GM19240 (cell line): ENCODE data around the gene ATP10A.
"Not testable (repeated sequence)": the region's sequence is repeated elsewhere in the genome, so short reads cannot be mapped to it uniquely, and the experiment has no call there.

ENCODE experiments used
- DNase-seq: peaks from one replicate; pipeline ENCODE4 v3.0.0; 2011; ENCODE audit warnings: low spot score; ENCODE audit not compliant: insufficient read length

ATP10A gene

DNA sequence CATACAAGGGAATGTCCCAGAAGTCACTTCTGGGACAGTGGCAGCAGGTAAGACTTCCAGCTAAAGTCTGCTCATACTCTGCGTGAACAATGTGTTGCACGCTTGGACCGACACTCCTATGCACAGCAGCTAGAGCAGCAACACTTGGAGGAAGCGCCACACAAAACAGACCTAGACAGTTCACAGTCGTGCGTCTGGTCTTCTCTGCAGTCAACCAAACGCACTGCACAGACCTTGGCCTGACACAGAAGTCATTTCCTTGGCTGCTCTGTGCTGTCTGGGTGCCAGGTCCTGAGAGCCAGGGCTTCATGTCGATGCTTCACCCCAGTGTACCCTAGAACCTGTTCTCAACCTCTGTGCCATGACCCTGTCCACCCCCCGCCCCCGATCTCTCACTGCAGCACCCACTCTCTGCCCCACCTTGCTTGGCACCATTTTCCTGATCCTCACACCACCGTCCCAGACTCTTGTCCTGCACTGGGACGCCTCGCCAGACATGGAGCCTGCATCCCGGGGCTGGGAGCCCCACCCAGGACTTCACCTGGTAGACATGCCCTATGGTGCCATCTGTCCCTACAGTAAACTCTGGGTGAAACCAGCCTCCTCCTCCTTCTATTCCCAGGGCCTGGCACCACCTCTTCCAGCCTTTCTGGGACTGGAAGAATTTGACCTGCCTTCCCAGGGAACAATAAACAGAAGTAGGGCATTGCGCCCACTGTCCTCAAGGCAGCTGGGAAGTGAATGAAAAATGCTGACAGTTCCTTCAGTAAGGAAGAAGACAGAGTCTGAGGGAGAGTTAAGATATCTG, 3.1 kb downstream of the ATP10A start:
- DNase-seq, result no peak

DNA sequence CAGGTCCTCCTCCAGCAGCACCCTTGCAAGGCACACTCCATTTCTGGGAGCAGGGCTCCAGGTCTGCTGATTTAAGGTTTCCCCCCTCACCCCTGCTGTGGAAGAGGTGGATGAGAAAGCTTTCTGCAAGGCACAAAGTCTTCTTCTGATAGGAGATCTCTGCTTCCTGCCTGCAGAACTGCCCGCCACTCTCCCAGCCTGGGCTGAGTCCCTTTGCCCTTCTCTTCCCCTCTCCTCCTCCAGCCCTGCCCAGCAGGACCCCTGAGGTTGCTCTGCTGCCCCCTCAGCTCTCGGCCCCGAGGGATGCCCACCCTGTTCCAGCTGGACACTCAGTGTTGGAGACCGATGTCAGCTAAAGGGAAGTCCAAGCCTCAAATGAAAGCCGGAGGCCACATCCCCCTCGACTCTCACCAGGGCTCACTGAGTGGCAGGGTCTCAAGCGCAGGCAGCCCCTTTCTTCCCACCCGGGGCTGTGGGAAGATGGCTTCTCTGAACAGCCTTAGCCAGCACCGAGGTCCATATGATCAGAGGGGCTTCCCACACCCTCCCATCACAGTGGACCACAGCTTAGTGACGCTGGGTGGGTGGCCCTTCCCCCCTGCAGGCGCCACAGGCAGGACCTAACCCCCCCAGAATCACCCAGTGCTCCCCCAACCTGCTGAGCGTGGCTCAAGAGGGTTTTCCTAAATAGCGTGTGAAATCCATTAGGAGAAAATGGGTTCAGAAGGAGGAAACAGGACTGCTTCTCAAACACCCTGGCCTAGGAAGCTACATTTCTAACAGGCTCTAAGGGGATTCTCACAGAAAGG, 4.0 kb downstream of the ATP10A start:
- no peak for DNase-seq

DNA sequence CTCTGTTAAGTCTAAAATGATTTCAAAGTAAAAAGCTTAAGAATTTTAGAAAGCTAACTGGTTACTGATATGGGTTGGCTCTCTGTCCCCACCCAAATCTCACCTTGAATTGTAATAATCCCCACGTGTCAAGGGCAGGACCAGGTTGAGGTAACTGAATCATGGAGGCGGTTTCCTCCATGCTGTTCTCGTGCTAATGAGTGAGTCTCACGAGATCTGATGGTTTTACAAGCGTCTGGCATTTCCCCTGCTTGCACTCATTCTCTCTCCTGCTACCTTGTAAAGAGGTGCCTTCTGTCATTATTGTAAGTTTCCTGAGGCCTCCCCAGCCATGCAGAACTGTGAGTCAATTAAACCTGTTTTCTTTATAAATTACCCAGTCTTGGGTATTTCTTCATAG, 7.1 kb downstream of the ATP10A start:
- DNase-seq, result not testable (repeated sequence)

DNA sequence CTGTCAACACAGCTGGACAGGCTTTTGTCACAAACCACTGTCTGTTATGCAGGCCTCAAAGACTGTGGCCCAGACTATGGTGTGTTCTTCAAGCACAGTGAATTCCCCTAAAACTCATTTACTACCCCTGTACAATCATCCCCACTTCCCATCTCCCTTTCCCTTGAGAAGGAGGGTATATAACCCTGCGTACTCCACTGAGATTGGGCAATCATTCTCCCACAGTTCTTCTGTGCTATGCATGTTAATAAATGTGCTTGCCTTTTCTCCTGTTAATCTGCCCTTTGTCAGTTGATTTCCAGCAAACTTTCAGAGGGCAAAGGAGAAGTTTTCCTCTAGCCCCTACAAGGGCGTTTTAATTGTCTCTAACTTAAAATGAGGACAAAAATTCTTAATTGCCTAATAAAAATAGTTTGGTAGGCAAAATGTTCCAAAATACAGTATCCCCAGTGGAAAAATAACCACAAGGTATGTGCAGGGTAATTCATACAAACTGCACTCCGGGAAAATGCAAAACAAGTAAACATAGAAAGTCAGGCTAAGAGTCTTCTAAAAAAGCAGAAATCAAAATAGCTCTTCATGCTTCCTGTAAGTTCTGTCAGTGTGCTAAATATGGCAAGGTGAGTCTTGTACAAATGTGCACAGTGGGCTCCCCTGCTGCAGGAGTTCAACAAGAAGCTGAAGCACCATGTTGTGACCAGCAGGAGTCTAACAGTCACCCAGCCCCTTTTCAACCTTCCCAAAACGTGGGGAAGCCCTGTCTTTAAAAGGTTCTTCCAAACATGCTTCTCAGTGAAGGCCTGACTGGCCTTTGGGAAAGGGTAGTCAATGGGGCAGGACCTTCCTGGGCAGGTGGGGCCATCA, 10.2 kb downstream of the ATP10A start:
- no peak for DNase-seq

DNA sequence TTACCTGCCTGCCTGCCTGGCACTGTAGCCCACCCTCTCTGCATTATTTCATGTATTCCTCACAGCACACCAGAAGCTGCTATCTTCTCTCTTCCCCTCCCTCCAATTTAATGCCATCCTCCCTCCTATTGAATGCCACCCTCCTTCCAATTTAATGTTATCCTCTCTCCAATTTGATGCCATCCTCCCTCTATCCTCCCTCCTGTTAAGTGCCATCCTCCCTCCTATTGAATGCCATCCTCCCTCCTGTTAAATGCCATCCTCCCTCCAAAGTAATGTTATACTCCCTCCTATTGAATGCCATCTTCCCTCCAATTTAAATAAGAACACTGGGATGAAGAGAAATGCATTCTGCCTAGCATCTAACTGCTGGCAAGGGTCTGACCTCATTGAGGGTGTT, 11.1 kb downstream of the ATP10A start:
- no peak for DNase-seq

DNA sequence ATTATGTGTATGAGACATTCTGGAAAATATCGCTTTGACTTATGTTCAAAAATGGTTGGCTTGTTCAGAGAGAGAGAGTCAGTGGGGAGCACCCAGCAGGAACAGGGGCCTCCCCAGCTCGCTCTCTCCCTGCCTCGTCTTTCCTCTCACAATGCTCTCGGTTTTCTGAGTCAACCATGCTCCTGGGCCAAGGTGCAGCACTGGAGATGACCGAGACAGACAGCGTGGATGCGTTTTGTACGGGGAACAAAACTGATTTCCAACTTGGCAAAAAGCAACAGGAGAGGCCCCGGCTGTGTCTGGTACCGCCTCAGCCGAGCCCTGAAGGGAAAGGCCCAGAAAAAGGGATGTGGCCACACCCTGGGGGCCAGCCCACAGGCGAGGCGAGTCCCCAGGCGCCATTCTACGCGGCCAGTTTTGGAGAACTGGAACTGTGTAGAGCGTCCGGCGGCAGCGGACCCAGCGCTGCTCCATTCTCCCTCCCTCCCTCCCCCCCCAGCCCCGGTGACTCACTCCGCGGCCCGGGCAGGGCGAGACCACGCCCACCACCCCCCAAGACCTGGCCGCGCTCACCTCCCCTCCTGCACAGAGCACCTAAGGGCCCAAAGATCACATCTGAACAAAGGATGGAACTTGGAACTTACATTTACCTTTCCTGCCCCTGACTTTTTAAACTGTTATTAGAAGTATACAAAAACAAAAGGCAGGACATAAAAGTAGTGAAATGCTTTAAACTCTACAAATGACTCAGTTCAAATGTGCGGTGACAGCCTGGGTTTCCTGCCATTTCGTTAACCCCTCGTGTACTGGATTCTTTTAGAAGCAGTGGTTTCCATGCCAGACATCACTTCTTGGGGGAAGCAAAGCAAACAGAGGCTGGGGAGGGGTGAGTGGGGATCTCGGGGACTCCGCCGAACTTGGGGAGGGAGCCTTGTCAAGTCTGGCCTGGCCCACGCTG, 12.7 kb downstream of the ATP10A start:
- no peak for DNase-seq

DNA sequence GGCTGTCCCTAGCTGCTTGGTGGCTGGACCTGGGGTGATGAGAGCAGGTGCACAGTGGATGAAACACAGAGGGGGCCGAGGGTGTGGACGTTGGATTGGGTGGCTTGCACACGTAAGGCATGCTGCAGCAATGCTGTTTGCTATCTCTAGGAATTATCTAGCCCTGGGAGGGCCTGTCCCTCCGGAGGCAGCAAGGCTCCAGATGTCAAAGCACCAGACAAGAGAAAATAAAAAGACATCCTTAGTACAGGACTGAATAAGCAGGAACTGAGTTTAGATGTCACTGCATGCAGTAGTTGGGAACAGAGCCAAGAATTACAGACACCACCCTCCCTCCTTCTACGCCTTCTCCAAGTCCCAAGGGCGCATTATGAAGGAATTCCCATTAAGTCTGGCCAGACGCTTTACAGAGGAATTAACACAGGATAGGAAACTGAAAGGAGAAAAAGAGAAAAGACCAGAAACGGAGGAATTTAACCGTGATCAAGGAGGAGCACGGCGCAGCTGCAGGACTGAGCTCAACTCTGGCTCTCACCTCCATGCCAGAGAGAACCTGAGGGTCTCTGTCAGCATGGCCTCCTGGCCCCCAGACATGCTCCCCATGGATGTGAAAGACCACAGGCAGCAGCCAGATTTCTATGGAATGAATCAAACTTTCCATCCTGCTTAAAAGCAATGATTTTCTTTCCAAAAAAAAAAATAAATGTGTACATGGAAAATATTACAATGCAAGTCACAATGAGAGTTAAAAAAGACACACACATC, 13.8 kb downstream of the ATP10A start:
- no peak for DNase-seq

DNA sequence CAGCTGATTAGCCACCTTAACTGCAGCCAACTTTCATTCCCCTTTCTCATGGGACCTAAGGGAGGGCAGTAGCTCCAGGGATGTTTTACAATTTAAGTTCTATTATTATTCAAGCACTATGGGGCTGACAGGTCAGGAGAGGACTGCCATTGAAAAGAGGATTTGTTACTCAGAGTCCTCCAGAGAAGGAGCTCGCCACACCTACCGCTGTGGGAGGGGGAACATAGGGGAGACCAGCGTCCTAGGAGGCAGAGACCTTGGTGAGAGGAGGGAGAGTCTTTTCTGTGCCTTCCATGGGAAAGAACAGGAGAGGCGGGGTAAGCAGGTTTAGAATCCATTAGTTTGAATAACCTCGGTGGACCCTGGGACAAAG, 14.4 kb downstream of the ATP10A start:
- no peak for DNase-seq

DNA sequence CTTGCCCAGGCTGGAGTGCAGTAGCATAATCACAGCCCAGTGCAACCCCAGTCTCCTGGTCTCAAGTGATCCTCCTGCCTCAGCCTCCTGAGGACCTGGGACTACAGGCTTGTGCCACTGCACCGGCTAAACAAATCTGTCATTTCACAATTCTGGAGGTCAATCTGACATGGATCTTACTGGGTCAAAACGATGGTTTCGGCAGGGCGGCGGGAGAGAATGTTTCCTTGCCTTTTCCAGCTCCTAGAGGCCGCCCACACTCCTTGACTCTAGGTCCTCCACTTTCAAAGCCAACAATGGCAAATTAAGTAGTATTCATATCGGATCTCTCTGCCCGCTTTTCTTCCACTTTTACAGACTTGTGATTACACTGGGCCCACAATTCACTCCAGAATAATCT, 14.8 kb downstream of the ATP10A start:
- DNase-seq, result no peak

DNA sequence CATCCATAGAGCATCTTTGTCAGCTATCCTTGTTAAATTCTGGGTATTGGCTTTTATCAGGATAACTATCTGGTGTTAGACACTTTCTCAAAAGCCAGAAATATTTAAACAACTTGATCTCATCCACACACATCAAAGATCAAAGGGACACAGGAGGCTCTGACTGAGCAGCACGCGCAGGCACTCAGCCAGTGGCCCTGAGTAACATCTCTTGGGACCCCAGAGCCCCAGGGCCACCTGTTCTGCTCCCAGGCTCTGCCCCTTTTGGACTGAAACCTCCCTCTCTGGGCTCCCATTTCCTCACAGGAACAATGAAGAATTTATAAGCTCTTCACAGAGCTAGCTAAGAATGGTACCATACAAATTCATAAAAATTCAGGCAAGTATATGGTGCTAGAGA, 16.1 kb downstream of the ATP10A start:
- DNase-seq, result no peak

DNA sequence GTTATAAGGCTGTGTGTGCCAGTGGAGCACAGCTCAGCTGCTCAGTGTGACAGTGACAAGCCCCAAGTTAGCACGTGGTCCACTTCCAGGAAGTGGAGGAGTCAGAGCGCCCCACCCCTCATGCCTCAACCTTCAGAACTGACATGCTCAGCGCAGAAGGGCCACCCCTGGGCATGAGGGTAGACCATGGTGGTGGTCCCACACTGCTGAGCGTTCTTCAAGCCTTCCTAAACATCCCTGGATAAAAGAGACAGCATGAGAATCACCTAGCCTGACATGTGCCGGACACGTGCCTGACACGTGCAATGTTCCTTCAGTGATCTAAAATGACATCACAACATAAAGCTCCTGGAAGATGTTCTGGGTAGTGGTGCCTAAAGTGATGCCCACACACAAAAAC, 16.8 kb downstream of the ATP10A start:
- DNase-seq, result no peak

DNA sequence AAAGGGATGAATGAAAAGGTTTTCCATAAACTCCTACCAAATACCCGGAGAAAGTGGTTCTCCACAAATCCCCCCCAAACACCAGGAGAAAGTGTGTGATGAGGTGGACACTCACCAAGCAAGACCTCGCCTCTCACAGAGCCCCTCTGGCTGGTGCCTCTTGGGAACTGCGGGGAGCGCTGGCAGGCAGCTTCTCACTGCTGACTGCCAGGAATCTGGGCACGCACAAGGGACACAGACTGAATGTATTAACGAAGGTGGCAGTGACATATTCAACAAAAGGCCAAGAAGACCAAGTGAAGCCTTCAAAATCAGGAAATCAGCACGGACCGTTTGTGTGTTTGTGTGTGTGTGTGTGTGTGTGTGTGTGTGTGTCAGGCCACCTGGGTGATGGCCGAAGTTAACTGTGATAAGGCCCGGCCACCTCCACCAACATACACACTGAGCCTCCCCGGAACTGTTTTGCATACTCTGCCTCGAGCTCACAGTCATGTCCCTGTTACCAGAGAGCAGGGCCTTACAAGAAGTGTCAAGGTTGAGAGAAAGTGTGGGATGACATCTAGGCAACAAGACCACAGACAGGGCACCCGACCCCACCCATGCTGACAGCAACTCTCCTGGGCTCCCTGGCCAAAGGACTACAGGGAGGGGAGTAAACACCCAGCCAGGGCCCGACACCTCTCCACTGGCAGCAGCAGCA, 18.0 kb downstream of the ATP10A start:
- DNase-seq, result no peak

DNA sequence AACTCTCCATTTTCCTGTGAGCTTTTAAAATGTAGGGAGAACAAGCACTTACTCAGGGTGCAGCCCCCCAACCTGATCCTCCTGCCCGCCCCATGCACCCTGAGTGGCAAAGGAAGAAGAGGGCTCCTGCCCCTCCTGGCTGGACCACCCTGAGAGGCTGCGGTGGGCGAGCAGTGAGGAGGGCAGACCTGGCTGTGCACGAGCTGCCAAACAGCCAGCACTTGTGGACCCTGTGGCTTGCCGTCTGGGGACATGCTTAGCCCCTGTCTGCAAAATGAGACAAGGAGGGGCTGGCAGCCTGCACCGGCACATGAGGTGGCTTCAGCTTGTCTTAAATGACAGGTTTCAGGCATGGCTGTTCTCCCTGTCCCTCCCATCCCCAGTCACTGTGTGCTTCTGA, 18.6 kb downstream of the ATP10A start:
- DNase-seq, result no peak

DNA sequence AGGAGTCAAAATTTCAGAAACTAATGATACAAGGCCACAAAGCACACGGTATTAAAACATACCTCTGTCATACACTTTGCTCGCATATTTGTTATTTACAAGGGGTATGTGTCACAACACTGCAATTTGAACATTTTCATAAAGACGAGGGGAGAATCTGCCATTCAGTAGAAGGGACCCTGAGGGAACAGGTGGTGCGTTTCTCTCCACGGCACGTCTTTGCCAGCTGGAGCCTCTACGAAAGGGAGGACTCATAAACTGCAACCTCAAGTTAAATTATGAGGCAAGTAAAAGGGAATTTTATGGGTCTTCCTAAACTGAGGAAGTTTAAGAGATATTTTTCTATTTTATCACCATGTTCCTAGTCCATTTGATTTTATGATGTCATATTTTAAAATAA, 19.1 kb downstream of the ATP10A start:
- DNase-seq, result no peak

DNA sequence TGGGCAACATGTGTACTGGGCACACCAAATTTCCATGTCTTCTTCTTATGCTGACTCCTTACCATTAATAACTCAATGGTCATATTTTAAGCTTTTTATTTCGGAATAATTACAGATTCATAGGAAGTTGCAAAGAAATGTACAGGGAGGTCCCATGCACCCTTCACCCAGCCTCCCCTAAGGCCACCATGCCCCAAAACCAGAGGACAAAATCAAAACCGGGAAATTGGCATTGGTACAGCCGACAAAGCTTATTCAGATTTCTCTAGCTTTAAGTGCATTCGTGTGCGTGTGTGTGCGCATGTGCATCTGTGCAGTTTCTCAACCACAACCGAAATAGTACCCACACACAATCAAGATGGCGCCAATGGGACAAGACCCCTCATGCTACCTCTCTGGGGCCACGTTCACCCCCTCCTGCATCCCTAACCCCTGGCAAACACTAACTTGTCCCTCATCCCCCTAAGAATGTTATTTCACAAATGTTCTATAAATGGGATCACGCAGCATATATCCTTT, 23.4 kb downstream of the ATP10A start:
- DNase-seq, result no peak

DNA sequence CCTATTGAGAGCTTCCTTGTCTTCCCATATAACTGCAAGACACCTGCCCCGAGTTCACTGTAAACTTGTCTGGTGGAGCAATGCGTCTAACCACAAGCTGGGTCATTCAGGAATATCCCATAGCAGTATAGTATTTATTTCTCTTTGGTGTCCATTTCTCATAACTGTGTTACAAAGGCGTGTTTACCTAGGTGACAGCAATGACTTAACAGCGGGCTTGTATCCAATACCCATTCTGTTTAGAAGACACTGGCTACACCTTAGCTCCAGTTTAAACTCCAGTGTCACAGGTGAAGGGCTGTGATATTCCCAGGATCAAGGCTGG, 24.3 kb downstream of the ATP10A start:
- DNase-seq, result no peak

DNA sequence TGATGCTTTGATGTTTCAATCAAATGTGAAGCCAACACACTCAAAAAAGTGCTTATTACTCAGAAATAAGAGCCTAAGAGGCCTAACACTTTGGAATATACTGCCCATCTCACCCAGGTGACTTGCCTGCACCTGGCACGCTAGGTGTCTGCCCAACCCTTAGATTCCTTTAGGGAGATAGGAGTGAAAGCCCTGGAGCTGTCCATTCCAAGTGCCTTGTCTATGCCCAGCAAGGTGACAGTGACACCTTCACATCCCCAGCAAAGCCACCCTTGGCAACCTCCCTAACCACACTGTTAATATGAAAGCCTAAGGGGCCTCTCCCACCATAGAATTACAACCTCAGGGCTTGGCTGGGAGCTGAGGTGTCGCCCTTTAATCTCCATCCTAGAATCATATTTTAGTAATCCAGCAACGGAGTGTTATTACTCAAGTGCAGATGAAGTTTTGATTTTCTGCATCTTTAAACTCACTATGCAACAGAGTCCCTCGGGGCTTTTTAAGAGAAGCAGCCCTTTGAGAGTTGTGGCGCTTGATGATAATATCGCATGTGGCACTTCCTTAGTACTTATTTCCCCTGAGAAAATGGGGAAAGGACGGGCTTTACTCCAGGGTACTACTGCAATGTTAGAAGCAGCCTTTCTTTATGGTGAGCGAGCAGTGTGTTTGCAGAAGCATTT, 24.8 kb downstream of the ATP10A start:
- DNase-seq, result no peak

DNA sequence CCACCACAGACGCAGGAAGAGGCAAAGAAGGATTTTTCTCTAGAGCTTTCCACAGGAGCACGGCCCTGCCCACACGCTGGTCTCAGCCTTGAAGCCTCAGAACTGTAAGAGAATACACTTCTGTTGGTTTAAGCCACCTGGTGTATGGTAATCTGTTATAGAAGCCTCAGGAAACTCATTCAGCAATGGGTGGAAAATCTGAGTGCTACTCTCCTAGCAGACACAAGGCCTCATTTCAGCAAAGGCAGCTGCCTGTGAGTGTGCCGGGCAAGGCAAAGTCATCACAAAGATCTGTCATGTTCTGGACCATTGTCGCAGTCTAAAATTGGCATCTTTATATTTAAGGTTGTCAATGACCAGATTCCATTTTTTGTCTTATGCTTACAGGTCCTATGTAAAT, 31.0 kb downstream of the ATP10A start:
- DNase-seq, result no peak
